Left ventricle myocardium inferior (tissue), 1 donor: ENCODE data around the gene SYNJ1. TPM values are rescaled to one million over a fixed set of nuclear protein-coding genes. Genes with fewer than 3 reads are reported as not detected.
A peak's percentile ranks its signal among the peaks of the same experiment; 100 is the strongest.

Experiments used
- DNase-seq: peaks from one replicate; pipeline ENCODE4 v3.0.0-alpha.2; 2020
- H3K27ac ChIP-seq: fragments of 200-600 bp; replicated peaks from 2 replicates; pipeline ENCODE4 v1.8.0; 2021
- H3K27me3 ChIP-seq: fragments of 200-600 bp; 2 replicates; pipeline ENCODE4 v1.8.0; 2021; ENCODE audit warnings: low read depth
- H3K36me3 ChIP-seq: fragments of 200-600 bp; 2 replicates; pipeline ENCODE4 v1.8.0; 2021
- H3K4me1 ChIP-seq: fragments of 200-600 bp; 2 replicates; pipeline ENCODE4 v1.8.0; 2021
- H3K4me3 ChIP-seq: fragments of 200-600 bp; 2 replicates; pipeline ENCODE4 v1.8.0; 2021; ENCODE audit warnings: mild to moderate bottlenecking, moderate library complexity
- H3K9me3 ChIP-seq: fragments of 200-600 bp; replicated peaks from 2 replicates; pipeline ENCODE4 v1.8.0; 2021
- intact Hi-C: fragments of 100-400 bp; cut with micrococcal nuclease; formaldehyde crosslinking; loops from one replicate; pipeline ENCODE4 v1.11.0; 2022
- total RNA-seq: library from RNA; stranded (reverse); fragmentation: NEBNext Ultra II Directional; extraction: Animal tissue kit (Norgen Biotek cat#: 25700); gene quantifications from one replicate; pipeline ENCODE4 v1.2.1, GENCODE V29; 2021
- TF ChIP-seq, protein P1 (sequence below): fragments of 200-600 bp; IDR thresholded peaks from 2 replicates; pipeline ENCODE4 v1.8.0; 2021; ENCODE audit warnings: antibody characterized with exemption, mild to moderate bottlenecking, borderline replicate concordance
- donor health status: DM: no; HTN: yes; CAD: no; lungs with severe emphysema.

SYNJ1 gene
- total RNA-seq, 1 donor from 2014 or later = 12.3 TPM

DNA sequence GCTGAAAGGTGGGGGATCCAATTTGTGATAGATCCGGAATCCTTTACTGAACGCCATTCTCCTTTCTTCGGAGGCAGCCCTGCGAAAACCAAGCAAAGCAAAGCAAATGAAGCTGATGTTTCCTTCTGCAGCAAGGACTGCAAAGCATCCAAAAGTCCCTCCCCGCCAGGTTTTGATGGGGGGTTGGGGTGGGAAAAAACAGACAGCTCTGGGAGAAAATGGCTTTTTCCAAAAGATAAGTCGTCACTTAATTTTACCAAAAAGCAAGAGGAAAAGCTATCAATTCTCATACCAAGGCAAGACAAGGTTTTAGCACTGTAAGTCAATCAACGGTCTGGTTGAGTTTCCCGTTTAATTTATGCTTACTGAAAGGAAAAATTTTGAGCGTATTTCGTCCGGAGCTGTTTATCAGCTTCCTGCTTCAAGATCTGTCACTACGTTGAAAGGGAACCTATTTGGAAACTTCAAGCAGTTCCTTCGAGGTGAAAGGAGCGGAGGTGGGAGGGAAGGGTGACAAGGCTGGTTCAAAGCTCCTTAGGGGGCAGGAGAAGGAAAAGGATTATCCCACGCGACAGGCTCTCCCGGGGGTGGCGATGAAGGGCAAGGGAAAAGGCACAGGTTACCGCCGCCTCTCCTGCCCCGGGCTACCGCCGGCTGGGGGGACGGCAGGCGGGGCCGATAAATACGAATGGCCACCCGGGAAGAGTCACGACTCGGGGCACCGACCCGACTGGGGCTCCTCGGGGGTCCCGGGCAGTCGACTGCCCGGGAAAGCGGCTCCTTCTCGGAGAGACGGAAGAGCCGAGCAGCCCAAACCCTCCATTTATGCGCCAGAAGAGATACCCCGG is 750 bp downstream of the SYNJ1 start:
- Histone ChIP-seq H3K9me3 (no peaks in the 10 kb centered on the region), H3K27me3 (no peaks in the 10 kb centered on the region), H3K36me3 (no peaks in the 10 kb centered on the region), H3K4me3 (peak overlapping the region; percentile 94), H3K4me1 (peaks cover 32% of the 10 kb centered on the region), H3K27ac (peak overlapping the region; percentile 95)
- peak; percentile 18 for DNase-seq
- TF ChIP-seq, protein P1, sequence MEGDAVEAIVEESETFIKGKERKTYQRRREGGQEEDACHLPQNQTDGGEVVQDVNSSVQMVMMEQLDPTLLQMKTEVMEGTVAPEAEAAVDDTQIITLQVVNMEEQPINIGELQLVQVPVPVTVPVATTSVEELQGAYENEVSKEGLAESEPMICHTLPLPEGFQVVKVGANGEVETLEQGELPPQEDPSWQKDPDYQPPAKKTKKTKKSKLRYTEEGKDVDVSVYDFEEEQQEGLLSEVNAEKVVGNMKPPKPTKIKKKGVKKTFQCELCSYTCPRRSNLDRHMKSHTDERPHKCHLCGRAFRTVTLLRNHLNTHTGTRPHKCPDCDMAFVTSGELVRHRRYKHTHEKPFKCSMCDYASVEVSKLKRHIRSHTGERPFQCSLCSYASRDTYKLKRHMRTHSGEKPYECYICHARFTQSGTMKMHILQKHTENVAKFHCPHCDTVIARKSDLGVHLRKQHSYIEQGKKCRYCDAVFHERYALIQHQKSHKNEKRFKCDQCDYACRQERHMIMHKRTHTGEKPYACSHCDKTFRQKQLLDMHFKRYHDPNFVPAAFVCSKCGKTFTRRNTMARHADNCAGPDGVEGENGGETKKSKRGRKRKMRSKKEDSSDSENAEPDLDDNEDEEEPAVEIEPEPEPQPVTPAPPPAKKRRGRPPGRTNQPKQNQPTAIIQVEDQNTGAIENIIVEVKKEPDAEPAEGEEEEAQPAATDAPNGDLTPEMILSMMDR = no peak
- intact Hi-C loops = no loop called here

DNA sequence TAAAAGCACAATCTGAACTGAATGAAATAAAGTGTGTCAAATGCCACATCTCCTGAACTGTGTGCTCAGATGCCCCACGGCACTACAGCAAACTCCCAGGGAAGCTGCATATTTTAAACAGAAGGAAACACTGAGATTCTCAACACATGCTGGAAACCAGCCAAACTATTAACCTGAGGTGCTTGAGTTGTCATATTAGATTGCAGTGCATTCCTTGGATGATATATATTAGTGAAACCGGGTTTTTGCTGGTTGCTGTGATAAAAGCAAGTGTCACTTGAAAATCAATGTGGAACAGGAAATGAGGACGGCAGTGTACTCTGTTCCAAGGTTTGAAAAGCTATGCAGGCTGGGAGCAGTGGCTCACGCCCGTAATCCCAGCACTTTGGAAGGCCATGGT is 8.7 kb downstream of the SYNJ1 start:
- intact Hi-C loops = no loop called here
- TF ChIP-seq, protein P1 = no peak
- Histone ChIP-seq H3K36me3 (peaks cover 18% of the 10 kb centered on the region), H3K27me3 (no peaks in the 10 kb centered on the region), H3K4me3 (no peak overlapping the region), H3K9me3 (peaks cover 11% of the 10 kb centered on the region), H3K27ac (no peak overlapping the region), H3K4me1 (peaks cover 16% of the 10 kb centered on the region)
- no peak for DNase-seq

DNA sequence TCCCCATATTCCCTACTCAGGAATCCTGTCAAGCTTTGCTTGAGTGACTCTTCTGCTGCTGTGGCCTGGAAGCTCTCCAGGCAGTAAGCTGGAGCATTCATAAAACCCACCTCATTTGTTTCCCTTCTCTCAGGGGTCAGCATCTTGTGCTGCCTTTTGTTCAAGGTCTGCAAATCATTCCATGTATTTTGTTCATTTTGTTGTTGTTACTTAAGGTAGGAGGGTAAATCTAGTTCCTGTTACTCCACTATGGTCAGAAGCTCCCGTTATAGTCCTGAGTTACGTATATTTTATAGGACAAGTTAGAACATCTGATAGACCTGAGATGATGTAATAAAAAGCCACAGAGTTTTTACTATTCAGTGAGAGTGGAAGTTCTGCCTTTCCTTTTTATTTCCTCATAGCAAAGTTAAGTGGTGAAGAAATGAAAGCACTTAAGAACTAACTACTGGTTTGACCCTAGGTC is 9.9 kb downstream of the SYNJ1 start:
- H3K4me1 ChIP-seq = peaks cover 16% of the 10 kb centered on the region
- intact Hi-C loops = no loop called here
- H3K9me3 ChIP-seq = peaks cover 11% of the 10 kb centered on the region
- no peak overlapping the region for H3K27ac ChIP-seq
- peaks cover 18% of the 10 kb centered on the region for H3K36me3 ChIP-seq
- TF ChIP-seq, protein P1 = no peak
- no peak for DNase-seq
- H3K27me3 ChIP-seq = no peaks in the 10 kb centered on the region
- no peak overlapping the region for H3K4me3 ChIP-seq

GRCh38 chr21:32716486-32716885 is 11.3 kb downstream of the SYNJ1 start:
- Histone ChIP-seq H3K9me3 (peaks cover 11% of the 10 kb centered on the region), H3K27ac (no peak overlapping the region), H3K4me3 (no peak overlapping the region), H3K4me1 (peaks cover 30% of the 10 kb centered on the region), H3K36me3 (peaks cover 18% of the 10 kb centered on the region), H3K27me3 (no peaks in the 10 kb centered on the region)
- TF ChIP-seq, protein P1 = no peak
- DNase-seq = no peak
- intact Hi-C loops = no loop called here

DNA sequence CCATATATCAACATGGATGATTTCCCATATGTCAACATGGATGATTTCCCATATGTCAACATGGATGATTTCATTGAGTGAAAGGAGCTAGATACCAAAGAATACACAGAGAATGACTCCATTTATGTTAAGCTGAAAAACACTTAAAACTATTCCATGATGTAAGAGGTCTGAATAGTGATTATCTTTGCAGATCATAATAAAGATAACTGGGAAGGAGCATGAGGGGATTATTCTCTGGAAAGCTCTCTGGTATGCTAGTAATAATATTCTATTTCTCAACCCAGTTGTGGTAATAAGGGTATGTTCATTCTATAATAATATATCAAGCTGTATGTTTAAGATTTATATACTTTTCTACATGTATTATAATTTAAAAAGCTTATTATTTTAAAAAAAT is 14.1 kb downstream of the SYNJ1 start:
- H3K4me1 ChIP-seq = peaks cover 32% of the 10 kb centered on the region
- intact Hi-C loops = no loop called here
- no peaks in the 10 kb centered on the region for H3K27me3 ChIP-seq
- no peak overlapping the region for H3K4me3 ChIP-seq
- TF ChIP-seq, protein P1 = no peak
- H3K36me3 ChIP-seq = peaks cover 7% of the 10 kb centered on the region
- H3K9me3 ChIP-seq = peaks cover 11% of the 10 kb centered on the region
- no peak for DNase-seq
- H3K27ac ChIP-seq = no peak overlapping the region
